OCI-M2 (cell line): ENCODE results near the gene SEPTIN8.

Experiments used
- DNase-seq: peaks from one replicate; lab custom pipeline; 2025; ENCODE audit not compliant: unreplicated experiment; lab: John Stamatoyannopoulos, UW

SEPTIN8 gene

DNA sequence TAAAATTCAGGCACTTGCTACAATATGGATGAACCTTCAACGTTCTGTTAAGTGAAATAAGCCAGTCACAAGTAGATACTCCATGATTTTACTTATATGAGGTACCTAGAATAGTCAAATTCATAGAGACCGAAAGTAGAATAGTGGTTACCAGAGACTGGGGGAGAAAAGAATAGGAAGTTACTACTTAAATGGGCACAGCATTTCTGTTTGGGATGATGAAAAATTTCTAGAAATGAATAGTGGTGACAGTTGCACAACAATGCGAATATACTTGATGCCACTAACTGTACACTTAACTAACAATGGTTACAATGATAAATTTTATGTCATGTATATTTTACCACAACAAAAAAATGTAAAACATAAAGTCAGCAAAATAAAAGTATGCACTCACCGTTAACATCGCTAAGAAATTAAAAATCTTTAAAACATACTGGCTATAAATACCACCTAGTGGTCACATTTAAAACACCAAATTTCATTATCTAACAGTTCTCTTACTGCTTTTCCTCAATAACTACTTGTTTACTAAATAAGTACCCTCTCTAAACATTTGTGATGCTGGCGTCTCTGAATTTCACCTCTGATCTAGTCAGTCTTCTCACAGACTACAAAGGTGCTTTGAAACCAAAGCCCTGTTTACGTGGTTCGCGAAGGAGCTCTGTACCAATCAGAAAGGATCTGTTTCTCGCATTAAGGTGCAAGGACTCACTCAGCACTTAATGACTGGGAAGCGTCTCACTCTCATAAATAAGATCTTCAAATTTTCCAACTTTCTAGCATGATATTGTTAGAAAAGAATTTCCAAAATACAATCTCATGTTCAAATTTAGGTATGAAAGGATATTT, 62.4 kb downstream of the SEPTIN8 start:
- no peak for DNase-seq

DNA sequence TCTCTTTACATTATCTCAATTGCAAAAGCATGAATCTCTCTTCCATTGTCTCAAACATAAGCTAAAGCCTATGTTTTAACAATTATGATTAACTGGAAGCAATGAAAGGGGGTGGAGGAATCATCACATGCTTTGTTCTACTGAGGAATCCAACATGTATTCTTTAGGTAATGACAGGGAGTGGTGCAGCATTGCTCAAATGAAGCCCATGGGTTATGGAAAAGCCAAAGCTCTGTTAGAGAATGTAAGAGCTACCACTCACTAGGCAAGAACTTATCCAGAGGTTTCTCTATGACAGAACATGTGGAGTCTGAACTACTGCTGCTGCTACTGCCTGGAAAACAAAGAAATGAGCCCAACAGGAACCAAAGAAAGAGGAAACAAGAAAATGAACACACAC, 68.4 kb downstream of the SEPTIN8 start:
- DNase-seq = no peak

DNA sequence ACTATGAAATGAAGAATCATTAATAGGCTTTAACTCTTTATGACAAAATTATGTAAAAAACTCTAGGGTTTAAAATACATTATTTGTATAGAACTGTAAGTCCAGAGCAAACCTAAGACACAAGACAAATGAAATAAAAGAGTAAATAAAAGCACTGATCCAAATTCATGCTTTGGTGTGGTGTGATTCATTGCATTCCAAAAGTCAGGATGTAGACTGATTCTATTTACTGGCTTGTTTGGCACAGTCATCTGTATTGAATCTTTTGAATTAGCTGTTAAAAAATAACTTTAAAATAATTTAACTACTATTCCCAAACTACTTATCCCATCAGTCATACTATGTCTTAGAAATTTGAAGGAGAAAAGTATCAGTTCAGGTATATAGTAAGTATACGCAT, 72.2 kb downstream of the SEPTIN8 start:
- DNase-seq = no peak
